A549 (cell line): ENCODE measurements around the gene SPACA5.
"Not testable (repeated sequence)": the region's sequence is repeated elsewhere in the genome, so short reads cannot be mapped to it uniquely, and the experiment has no call there.

ENCODE experiments used
- BHLHE40 ChIP-seq: IDR thresholded peaks from 2 replicates; pipeline ENCODE4 v1.6.1; 2012; ENCODE audit warnings: low read depth, low read length, inconsistent platforms
- EP300 ChIP-seq, 2 experiments: fragments of >200 bp; sonication (Bioruptor Twin); formaldehyde crosslinking; IDR thresholded peaks; 2 replicates in 1 of 2; 3 replicates in 1 of 2; pipeline ENCODE4 v1.6.1; 2016 to 2017
- FOSL2 ChIP-seq, 2 experiments: fragments of 450-650 bp in 1 of 2; fragments of >200 bp in 1 of 2; sonication (Bioruptor Twin) in 1 of 2; formaldehyde crosslinking; IDR thresholded peaks; 2 replicates each; pipeline versions ENCODE4 v1.5.0 to v1.6.1; 2016 to 2020; ENCODE audit warnings: mild to moderate bottlenecking in 1 of 2, moderate library complexity in 1 of 2
- HDAC2 ChIP-seq: fragments of 200-600 bp; sonication (generic); IDR thresholded peaks from 2 replicates; pipeline ENCODE4 v1.6.1; 2016
- KDM1A ChIP-seq: fragments of 200-600 bp; sonication (generic); IDR thresholded peaks from 2 replicates; pipeline ENCODE4 v1.6.1; 2016; ENCODE audit warnings: low read depth, mild to moderate bottlenecking
- POLR2AphosphoS2 ChIP-seq: conservative IDR thresholded peaks from 2 replicates; pipeline ENCODE4 v1.6.1; 2012; ENCODE audit warnings: low read length, improper control_type of control experiment, inconsistent platforms
- RFX5 ChIP-seq: fragments of 450-650 bp; IDR thresholded peaks from 2 replicates; pipeline ENCODE4 v1.7.1; 2014; ENCODE audit warnings: antibody characterized with exemption, mild to moderate bottlenecking, moderate library complexity
- TF ChIP-seq, protein P1 (sequence below): fragments of >200 bp; sonication (Bioruptor Twin); formaldehyde crosslinking; IDR thresholded peaks from 3 replicates; pipeline ENCODE4 v1.5.1; 2016
- TF ChIP-seq, protein P2 (sequence below): fragments of 200-600 bp; sonication (generic); IDR thresholded peaks from 2 replicates; pipeline ENCODE4 v1.6.1; 2016; ENCODE audit warnings: antibody characterized with exemption, mild to moderate bottlenecking, moderate library complexity
- TF ChIP-seq, protein P3 (sequence below): IDR thresholded peaks from 2 replicates; pipeline ENCODE4 v1.6.1; 2012

DNA sequence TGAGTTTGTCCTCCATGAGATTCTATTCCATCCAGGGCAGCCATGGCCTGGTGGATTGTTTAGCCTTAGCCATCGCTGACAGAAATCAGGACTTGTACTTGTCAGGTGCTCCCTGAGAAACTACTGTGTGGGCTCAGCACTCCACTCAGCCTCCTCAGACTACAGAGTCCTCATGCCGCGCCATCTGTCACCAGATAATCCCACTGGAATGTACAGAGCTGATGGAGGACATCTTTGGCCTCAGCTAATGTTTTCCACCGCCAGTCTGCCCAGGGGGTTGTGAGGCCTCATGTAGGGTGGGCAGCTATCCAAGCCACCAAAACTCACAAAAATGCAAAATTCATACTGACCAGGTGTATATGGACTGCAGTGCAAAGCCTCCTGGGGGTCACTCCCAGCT is 48.6 kb upstream of the SPACA5 start:
- not testable (repeated sequence) for TF ChIP-seq HDAC2; FOSL2 (IDR thresholded peaks at IDR 0.05); FOSL2 (CRISPR knock-in tag; IDR thresholded peaks at IDR 0.05); POLR2AphosphoS2; RFX5; BHLHE40; KDM1A; EP300 (IDR thresholded peaks at IDR 0.05)
- TF ChIP-seq, protein P1, sequence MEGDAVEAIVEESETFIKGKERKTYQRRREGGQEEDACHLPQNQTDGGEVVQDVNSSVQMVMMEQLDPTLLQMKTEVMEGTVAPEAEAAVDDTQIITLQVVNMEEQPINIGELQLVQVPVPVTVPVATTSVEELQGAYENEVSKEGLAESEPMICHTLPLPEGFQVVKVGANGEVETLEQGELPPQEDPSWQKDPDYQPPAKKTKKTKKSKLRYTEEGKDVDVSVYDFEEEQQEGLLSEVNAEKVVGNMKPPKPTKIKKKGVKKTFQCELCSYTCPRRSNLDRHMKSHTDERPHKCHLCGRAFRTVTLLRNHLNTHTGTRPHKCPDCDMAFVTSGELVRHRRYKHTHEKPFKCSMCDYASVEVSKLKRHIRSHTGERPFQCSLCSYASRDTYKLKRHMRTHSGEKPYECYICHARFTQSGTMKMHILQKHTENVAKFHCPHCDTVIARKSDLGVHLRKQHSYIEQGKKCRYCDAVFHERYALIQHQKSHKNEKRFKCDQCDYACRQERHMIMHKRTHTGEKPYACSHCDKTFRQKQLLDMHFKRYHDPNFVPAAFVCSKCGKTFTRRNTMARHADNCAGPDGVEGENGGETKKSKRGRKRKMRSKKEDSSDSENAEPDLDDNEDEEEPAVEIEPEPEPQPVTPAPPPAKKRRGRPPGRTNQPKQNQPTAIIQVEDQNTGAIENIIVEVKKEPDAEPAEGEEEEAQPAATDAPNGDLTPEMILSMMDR = not testable (repeated sequence)
- TF ChIP-seq, protein P2, sequence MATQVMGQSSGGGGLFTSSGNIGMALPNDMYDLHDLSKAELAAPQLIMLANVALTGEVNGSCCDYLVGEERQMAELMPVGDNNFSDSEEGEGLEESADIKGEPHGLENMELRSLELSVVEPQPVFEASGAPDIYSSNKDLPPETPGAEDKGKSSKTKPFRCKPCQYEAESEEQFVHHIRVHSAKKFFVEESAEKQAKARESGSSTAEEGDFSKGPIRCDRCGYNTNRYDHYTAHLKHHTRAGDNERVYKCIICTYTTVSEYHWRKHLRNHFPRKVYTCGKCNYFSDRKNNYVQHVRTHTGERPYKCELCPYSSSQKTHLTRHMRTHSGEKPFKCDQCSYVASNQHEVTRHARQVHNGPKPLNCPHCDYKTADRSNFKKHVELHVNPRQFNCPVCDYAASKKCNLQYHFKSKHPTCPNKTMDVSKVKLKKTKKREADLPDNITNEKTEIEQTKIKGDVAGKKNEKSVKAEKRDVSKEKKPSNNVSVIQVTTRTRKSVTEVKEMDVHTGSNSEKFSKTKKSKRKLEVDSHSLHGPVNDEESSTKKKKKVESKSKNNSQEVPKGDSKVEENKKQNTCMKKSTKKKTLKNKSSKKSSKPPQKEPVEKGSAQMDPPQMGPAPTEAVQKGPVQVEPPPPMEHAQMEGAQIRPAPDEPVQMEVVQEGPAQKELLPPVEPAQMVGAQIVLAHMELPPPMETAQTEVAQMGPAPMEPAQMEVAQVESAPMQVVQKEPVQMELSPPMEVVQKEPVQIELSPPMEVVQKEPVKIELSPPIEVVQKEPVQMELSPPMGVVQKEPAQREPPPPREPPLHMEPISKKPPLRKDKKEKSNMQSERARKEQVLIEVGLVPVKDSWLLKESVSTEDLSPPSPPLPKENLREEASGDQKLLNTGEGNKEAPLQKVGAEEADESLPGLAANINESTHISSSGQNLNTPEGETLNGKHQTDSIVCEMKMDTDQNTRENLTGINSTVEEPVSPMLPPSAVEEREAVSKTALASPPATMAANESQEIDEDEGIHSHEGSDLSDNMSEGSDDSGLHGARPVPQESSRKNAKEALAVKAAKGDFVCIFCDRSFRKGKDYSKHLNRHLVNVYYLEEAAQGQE = not testable (repeated sequence)
- TF ChIP-seq, protein P3, sequence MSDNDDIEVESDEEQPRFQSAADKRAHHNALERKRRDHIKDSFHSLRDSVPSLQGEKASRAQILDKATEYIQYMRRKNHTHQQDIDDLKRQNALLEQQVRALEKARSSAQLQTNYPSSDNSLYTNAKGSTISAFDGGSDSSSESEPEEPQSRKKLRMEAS = not testable (repeated sequence)
